Activated B cell treated with CpG ODN at 0.5 μM for 24 hours (primary cell): Measurements from ENCODE around the gene EPHA7. TPM values are rescaled to one million over a fixed set of nuclear protein-coding genes. Genes with fewer than 3 reads are reported as not detected.

ENCODE experiments used
- ATAC-seq: fragments of 200-7000 bp; cut with Tn5 transposase; one replicate; pipeline ENCODE4 v1.10.0; 2021; ENCODE audit warnings: low read depth, mild to moderate bottlenecking, moderate library complexity
- CTCF ChIA-PET: fragments of 350-600 bp; sonication (Branson Sonifier 250); formaldehyde crosslinking; loops from one replicate; lab custom pipeline; 2021; ENCODE audit warnings: antibody characterized with exemption; lab: Charles Lee
- POLR2A ChIA-PET: fragments of 350-600 bp; sonication (Branson Sonifier 250); formaldehyde crosslinking; loops from one replicate; lab custom pipeline; 2021; ENCODE audit warnings: antibody characterized with exemption; lab: Charles Lee
- DNase-seq: peaks from one replicate; pipeline ENCODE4 v3.0.0; 2022
- H3K27ac Mint-ChIP-seq: one replicate; pipeline ENCODE4 v1.8.0; 2020; ENCODE audit warnings: mixed read lengths
- H3K27me3 Mint-ChIP-seq: one replicate; pipeline ENCODE4 v1.8.0; 2021; ENCODE audit warnings: mixed read lengths
- H3K36me3 Mint-ChIP-seq: one replicate; pipeline ENCODE4 v1.8.0; 2021; ENCODE audit warnings: low read depth, mixed read lengths
- H3K4me1 Mint-ChIP-seq: one replicate; pipeline ENCODE4 v1.8.0; 2021; ENCODE audit warnings: mixed read lengths
- H3K4me3 Mint-ChIP-seq: one replicate; pipeline ENCODE4 v1.8.0; 2020; ENCODE audit warnings: mild to moderate bottlenecking, mixed read lengths
- H3K9me3 Mint-ChIP-seq: one replicate; pipeline ENCODE4 v1.8.0; 2020; ENCODE audit warnings: mixed read lengths
- intact Hi-C: fragments of 100-400 bp; cut with micrococcal nuclease; formaldehyde crosslinking; loops from one replicate; pipeline ENCODE4 v1.15.1; 2024
- total RNA-seq: library from RNA; stranded (reverse); gene quantifications from 2 replicates; pipeline ENCODE4 v1.2.3, GENCODE V29; 2022
- TF ChIP-seq, protein P1 (sequence below): fragments of 200-600 bp; IDR thresholded peaks from one replicate; pipeline ENCODE4 v1.8.0; 2022; ENCODE audit warnings: antibody characterized with exemption, mild to moderate bottlenecking

EPHA7 gene
- total RNA-seq, 1 donor from 2014 or later: not detected

DNA sequence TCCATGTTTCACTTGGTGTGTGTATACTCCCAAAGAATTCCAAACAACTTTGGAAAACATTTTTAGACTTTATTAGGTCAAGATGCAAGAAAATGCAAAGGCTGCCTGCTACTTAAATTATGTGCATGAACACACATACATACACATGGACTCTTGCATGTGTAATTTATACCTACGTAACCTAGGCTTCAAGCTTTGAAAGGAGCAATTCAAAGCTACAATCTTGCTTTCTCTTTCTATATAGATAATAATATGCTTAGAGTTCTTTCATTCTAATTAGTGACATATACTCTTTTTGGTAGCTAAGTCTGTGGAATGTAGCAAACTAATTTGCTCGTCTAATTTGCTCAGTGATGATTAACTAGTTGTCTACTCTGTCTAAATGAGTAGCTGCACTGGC, 146.5 kb downstream of the EPHA7 start:
- Mint-ChIP-seq H3K4me1 (no peaks in the 10 kb centered on the region), H3K4me3 (no peak overlapping the region), H3K27ac (no peak overlapping the region), H3K27me3 (no peaks in the 10 kb centered on the region), H3K36me3 (no peaks in the 10 kb centered on the region), H3K9me3 (no peaks in the 10 kb centered on the region)
- TF ChIP-seq, protein P1, sequence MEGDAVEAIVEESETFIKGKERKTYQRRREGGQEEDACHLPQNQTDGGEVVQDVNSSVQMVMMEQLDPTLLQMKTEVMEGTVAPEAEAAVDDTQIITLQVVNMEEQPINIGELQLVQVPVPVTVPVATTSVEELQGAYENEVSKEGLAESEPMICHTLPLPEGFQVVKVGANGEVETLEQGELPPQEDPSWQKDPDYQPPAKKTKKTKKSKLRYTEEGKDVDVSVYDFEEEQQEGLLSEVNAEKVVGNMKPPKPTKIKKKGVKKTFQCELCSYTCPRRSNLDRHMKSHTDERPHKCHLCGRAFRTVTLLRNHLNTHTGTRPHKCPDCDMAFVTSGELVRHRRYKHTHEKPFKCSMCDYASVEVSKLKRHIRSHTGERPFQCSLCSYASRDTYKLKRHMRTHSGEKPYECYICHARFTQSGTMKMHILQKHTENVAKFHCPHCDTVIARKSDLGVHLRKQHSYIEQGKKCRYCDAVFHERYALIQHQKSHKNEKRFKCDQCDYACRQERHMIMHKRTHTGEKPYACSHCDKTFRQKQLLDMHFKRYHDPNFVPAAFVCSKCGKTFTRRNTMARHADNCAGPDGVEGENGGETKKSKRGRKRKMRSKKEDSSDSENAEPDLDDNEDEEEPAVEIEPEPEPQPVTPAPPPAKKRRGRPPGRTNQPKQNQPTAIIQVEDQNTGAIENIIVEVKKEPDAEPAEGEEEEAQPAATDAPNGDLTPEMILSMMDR: no peak
- intact Hi-C loops: no loop called here
- ChIA-PET POLR2A (no interaction called here), CTCF (no interaction called here)
- no peak for DNase-seq
- ATAC-seq: no peak

DNA sequence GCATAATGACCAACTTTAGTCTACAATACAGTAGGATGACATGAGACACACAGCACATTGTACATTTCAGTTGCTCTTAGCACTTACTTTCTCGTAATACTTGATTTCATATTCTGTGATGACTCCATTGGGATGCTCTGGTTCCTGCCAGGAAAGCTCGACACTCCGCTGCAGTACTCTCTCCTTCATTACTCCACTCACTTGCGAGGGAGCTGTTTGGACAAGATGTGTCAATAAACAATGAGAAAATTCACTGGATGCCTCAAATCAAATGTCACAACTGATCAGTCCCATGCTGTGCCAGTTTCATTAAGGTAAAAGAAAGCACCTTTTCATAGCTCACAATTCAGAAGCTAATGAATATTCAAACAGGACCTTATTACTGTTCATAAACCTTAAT, 147.1 kb downstream of the EPHA7 start:
- no peaks in the 10 kb centered on the region for H3K27me3 Mint-ChIP-seq
- CTCF ChIA-PET: no interaction called here
- H3K4me1 Mint-ChIP-seq: no peaks in the 10 kb centered on the region
- H3K9me3 Mint-ChIP-seq: no peaks in the 10 kb centered on the region
- TF ChIP-seq, protein P1: no peak
- DNase-seq (no peak), ATAC-seq (no peak)
- intact Hi-C loops: no loop called here
- no peak overlapping the region for H3K27ac Mint-ChIP-seq
- POLR2A ChIA-PET: no interaction called here
- no peak overlapping the region for H3K4me3 Mint-ChIP-seq
- no peaks in the 10 kb centered on the region for H3K36me3 Mint-ChIP-seq

DNA sequence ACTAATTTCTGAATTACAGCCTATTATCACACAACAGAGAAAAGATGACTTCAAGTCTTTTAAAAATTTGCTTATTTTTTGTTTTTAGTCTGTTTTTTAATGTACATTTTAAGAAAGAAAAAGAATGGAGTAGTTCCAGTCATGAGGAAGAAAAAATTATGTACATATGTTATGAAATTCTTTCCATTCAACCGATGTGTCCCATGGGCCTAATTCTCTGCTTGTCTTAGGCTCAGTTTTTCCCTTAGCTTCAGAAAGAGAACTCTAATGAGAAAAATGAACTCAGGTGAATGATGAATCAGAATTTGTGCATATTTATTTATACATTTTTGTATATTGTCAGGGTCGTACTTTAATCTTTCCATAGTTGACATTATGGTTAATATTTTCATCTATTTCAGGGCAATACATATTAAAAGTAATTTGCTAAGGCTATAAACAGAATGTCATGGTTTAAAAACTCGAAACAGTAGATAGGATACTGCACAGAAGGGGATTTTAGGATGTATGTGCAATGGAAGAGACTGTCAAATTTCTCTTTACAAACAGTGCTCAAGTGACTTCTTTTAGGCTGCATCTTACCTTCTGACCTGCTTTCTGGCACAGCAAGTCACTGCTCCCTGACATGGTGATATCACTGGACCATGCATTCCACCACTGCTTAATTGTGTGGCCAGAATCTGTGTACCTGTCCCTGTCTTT, 153.1 kb downstream of the EPHA7 start:
- Mint-ChIP-seq H3K9me3 (no peaks in the 10 kb centered on the region), H3K36me3 (no peaks in the 10 kb centered on the region), H3K27me3 (no peaks in the 10 kb centered on the region), H3K4me1 (no peaks in the 10 kb centered on the region), H3K4me3 (no peak overlapping the region), H3K27ac (no peak overlapping the region)
- DNase-seq: no peak
- no peak for ATAC-seq
- TF ChIP-seq, protein P1: no peak
- ChIA-PET CTCF (no interaction called here), POLR2A (no interaction called here)
- intact Hi-C loops: no loop called here

DNA sequence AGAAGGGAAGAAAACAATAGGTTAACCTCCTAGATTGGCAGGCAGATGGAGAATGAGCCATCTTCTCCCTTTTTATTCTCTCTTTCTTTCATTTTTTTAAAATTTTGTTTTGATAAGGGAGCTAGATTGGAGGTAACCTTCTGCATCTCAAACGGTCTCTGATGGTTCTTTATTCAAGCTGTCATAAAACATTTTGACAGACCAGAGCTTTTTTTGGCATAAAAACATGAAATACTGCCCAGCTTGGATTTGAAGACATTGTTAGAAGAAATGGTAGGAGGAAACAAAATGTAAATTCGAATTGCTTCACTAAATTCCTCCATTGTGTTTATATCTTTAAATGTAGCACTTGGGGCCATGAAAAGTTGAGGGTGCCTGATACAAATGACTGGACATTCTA, 158.5 kb downstream of the EPHA7 start:
- H3K4me3 Mint-ChIP-seq: no peak overlapping the region
- DNase-seq: no peak
- H3K36me3 Mint-ChIP-seq: no peaks in the 10 kb centered on the region
- no peak for ATAC-seq
- H3K4me1 Mint-ChIP-seq: no peaks in the 10 kb centered on the region
- H3K27ac Mint-ChIP-seq: no peak overlapping the region
- POLR2A ChIA-PET: no interaction called here
- H3K27me3 Mint-ChIP-seq: no peaks in the 10 kb centered on the region
- no peaks in the 10 kb centered on the region for H3K9me3 Mint-ChIP-seq
- intact Hi-C loops: no loop called here
- CTCF ChIA-PET: no interaction called here
- TF ChIP-seq, protein P1: no peak

DNA sequence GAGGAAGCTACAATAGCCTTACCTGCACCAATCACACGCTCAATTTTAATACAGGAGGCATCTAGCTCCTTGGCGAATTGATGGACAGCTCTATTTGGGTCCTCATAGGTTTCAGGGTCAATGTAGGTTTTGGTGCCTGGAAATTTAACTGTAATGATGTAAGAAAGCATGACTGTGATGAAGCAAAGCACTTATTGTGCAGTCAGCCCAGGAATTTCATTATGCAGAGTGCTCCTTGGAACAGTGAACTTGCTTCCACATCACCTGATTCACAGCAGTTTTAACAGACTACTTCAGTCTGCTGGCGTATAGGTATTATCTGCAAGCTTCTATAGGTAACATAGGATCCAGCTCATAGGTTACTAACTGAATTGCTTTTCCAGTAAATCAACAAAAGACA, 160.0 kb downstream of the EPHA7 start:
- H3K4me3 Mint-ChIP-seq: no peak overlapping the region
- H3K36me3 Mint-ChIP-seq: no peaks in the 10 kb centered on the region
- DNase-seq (no peak), ATAC-seq (no peak)
- ChIA-PET POLR2A (no interaction called here), CTCF (no interaction called here)
- H3K4me1 Mint-ChIP-seq: no peaks in the 10 kb centered on the region
- intact Hi-C loops: no loop called here
- H3K27me3 Mint-ChIP-seq: no peaks in the 10 kb centered on the region
- H3K27ac Mint-ChIP-seq: no peak overlapping the region
- H3K9me3 Mint-ChIP-seq: no peaks in the 10 kb centered on the region
- TF ChIP-seq, protein P1: no peak
